ENCODE measurements around the gene CLEC2D.

DNA sequence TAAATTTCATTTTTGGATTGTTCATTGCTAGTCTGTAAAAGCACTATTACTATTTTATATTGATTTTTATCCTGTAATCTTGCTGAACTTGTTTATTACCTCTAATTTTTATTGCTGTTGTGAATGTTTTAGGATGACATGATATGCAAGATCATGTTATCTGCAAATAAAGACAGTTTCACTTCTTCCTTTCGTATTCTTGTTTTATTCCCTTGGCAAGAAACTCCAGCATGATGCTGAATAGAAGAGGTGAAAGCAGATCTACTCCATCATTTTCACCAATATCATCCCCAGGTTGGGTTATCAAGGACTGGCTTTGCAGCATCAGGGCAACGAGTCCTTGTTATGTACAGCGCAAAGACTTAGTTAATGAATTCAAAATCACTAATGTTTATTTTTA is 66.1 kb downstream of the CLEC2D start:
- TF ChIP-seq, protein P1, sequence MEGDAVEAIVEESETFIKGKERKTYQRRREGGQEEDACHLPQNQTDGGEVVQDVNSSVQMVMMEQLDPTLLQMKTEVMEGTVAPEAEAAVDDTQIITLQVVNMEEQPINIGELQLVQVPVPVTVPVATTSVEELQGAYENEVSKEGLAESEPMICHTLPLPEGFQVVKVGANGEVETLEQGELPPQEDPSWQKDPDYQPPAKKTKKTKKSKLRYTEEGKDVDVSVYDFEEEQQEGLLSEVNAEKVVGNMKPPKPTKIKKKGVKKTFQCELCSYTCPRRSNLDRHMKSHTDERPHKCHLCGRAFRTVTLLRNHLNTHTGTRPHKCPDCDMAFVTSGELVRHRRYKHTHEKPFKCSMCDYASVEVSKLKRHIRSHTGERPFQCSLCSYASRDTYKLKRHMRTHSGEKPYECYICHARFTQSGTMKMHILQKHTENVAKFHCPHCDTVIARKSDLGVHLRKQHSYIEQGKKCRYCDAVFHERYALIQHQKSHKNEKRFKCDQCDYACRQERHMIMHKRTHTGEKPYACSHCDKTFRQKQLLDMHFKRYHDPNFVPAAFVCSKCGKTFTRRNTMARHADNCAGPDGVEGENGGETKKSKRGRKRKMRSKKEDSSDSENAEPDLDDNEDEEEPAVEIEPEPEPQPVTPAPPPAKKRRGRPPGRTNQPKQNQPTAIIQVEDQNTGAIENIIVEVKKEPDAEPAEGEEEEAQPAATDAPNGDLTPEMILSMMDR (IDR thresholded peaks at IDR 0.05; ENCODE audit: extremely low read depth in 1 of 2, insufficient read depth in 1 of 2, low read depth in 1 of 2, low read length in 2 of 2): no peak
- TF ChIP-seq GATA2 (IDR thresholded peaks at IDR 0.05; ENCODE audit: insufficient read depth, insufficient read length, low read depth, low read length) (no peak), POLR2AphosphoS5 (IDR thresholded peaks at IDR 0.05; ENCODE audit: insufficient read depth, low read depth, low read length) (no peak), EZH2 (IDR thresholded peaks at IDR 0.05; ENCODE audit: borderline replicate concordance, low read depth, low read length, severe bottlenecking) (no peak), POLR2A (IDR thresholded peaks at IDR 0.05; ENCODE audit: low read depth, low read length) (no peak), MYC (IDR thresholded peaks at IDR 0.05; ENCODE audit: low read depth, low read length) (no peak)
- TF ChIP-seq, protein P2, sequence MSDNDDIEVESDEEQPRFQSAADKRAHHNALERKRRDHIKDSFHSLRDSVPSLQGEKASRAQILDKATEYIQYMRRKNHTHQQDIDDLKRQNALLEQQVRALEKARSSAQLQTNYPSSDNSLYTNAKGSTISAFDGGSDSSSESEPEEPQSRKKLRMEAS (IDR thresholded peaks at IDR 0.05; ENCODE audit: insufficient read depth, insufficient read length): no peak

Measured in endothelial cell of umbilical vein (primary cell).